ENCODE measurements around the gene IP6K1. TPM values are rescaled to one million over a fixed set of nuclear protein-coding genes. Genes with fewer than 3 reads are reported as not detected.

IP6K1 gene
- total and polyA plus RNA-seq, 12 donors = 12.3 to 73.9 (median 44.2) TPM

GRCh38 chr3:49803465-49804140, 17.3 kb upstream of the IP6K1 start:
- H3K4me1 ChIP-seq (replicated peaks in 1 of 2) = peaks cover 7 to 45% of the 10 kb centered on the region in 2 donors
- H3K27ac ChIP-seq = peak overlapping the region in 4 of 5 donors; percentile 61 to 87 (median 78)
- 0 to 3% (median 2%) methylated on average over 5 to 41 of the region's 41 CpGs for WGBS, 4 donors
- DNase-seq = peak in 2 of 7 donors; percentile 19 to 27
- H3K4me3 ChIP-seq = peak overlapping the region; percentile 48 to 81 (median 68)
- no peaks in the 10 kb centered on the region for H3K9me3 ChIP-seq (replicated peaks in 1 of 3)
- TF ChIP-seq POLR2A (IDR thresholded peaks at IDR 0.05) (no peak), CTCF (IDR thresholded peaks at IDR 0.05) (peak in 3 of 6 experiments; percentile 13 to 23 (median 20))
- H3K36me3 ChIP-seq (replicated peaks in 1 of 2) = no peaks in the 10 kb centered on the region
- intact Hi-C loops (cut with DNase I) = loop anchor here (2.0 to 10.0 kb wide), 3 partner anchors 35 to 103 kb away; partner anchors contain the start of gene MST1R (in 1 of the 2)
- H3K27me3 ChIP-seq = no peaks in the 10 kb centered on the region

- no peaks in the 10 kb centered on the region for H3K9me3 ChIP-seq (replicated peaks in 1 of 3)
- peaks cover 7 to 44% of the 10 kb centered on the region in 2 donors for H3K4me1 ChIP-seq (replicated peaks in 1 of 2)
- intact Hi-C loops (cut with DNase I) = loop anchor here (2.0 to 10.0 kb wide), 3 partner anchors 36 to 104 kb away; partner anchors contain the start of gene MST1R (in 1 of the 2)
- TF ChIP-seq CTCF (IDR thresholded peaks at IDR 0.05) = peak; percentile 74 to 95 (median 88)
- TF ChIP-seq POLR2A (IDR thresholded peaks at IDR 0.05) = peak; percentile 35 to 45
- H3K36me3 ChIP-seq (replicated peaks in 1 of 2) = no peaks in the 10 kb centered on the region
- H3K4me3 ChIP-seq = peak within 1 kb of the TSS; percentile 66 to 83 (median 76)
- peak within 1 kb of the TSS in 4 of 5 donors; percentile 61 to 87 (median 78) for H3K27ac ChIP-seq
- peak; percentile 80 to 94 (median 91) for DNase-seq
- no peaks in the 10 kb centered on the region for H3K27me3 ChIP-seq
- 0 to 1% (median 0%) methylated on average over 3 to 71 of the region's 71 CpGs; no CpG with 5 or more reads in 1 of the 4 donors for WGBS, 4 donors
Observed at GRCh38 chr3:49802719-49803464, 16.6 kb upstream of the IP6K1 start, which contains the start of gene INKA1. INKA1 (plus strand) TSS chr3:49803261; CDS start chr3:49803393, 132 bp downstream.

- no peak for DNase-seq
- H3K9me3 ChIP-seq (replicated peaks in 1 of 3) = no peaks in the 10 kb centered on the region
- no peak overlapping the region for H3K27ac ChIP-seq
- H3K27me3 ChIP-seq = no peaks in the 10 kb centered on the region
- peaks cover 7 to 27% of the 10 kb centered on the region in 2 donors for H3K4me1 ChIP-seq (replicated peaks in 1 of 2)
- WGBS, 4 donors = 79 to 94% (median 87%) methylated on average over 2 of the region's 2 CpGs
- H3K4me3 ChIP-seq = no peak overlapping the region
- intact Hi-C loops (cut with DNase I) = loop anchor here in 1 of 2 donors (10.0 kb wide), 1 partner anchor 104 kb away; the partner anchor contains the start of gene MST1R
- TF ChIP-seq POLR2A (IDR thresholded peaks at IDR 0.05) (no peak), CTCF (IDR thresholded peaks at IDR 0.05) (no peak)
- H3K36me3 ChIP-seq (replicated peaks in 1 of 2) = no peaks in the 10 kb centered on the region
Observed at GRCh38 chr3:49801160-49801559, 14.8 kb upstream of the IP6K1 start.

- Histone ChIP-seq H3K4me3 (no peak within 1 kb of the TSS), H3K36me3 (replicated peaks in 1 of 2) (no peaks in the 10 kb centered on the region), H3K27me3 (no peaks in the 10 kb centered on the region), H3K9me3 (replicated peaks in 1 of 3) (no peaks in the 10 kb centered on the region), H3K4me1 (replicated peaks in 1 of 2) (peaks cover 0 to 13% of the 10 kb centered on the region in 2 donors), H3K27ac (no peak within 1 kb of the TSS)
- TF ChIP-seq CTCF (IDR thresholded peaks at IDR 0.05) = no peak
- no peak for TF ChIP-seq POLR2A (IDR thresholded peaks at IDR 0.05)
- intact Hi-C loops (cut with DNase I) = loop anchor here in 1 of 2 donors (10.0 kb wide), 1 partner anchor 105 kb away; the partner anchor contains the start of gene MST1R
- peak in 5 of 7 donors; percentile 36 to 65 (median 46) for DNase-seq
- WGBS, 4 donors = 38 to 73% (median 65%) methylated on average over 2 to 4 of the region's 4 CpGs
Observed at GRCh38 chr3:49799761-49800160, 13.4 kb upstream of the IP6K1 start, which contains the start of gene CDHR4. CDHR4 (minus strand) TSS chr3:49799873; CDS start chr3:49799812, 61 bp downstream.
